WTC11 (cell line): ENCODE results near the gene EIF2S3. TPM values are rescaled to one million over a fixed set of nuclear protein-coding genes. Genes with fewer than 3 reads are reported as not detected.

ENCODE experiments used
- ATAC-seq: fragments of 200-7000 bp; cut with Tn5 transposase; 2 replicates; pipeline ENCODE4 v1.10.0; 2021; ENCODE audit warnings: mild to moderate bottlenecking, moderate library complexity
- CTCF ChIA-PET: fragments of 300-600 bp; sonication (Branson Sonifier 250); formaldehyde crosslinking; loops from one replicate; lab custom pipeline; 2021; ENCODE audit warnings: antibody characterized with exemption; lab: Charles Lee
- POLR2A ChIA-PET: fragments of 350-600 bp; sonication (Branson Sonifier 250); formaldehyde crosslinking; loops from one replicate; lab custom pipeline; 2021; ENCODE audit warnings: antibody characterized with exemption; lab: Charles Lee
- DNase-seq: peaks from one replicate; pipeline ENCODE4 v3.0.0; 2021; ENCODE audit warnings: low spot score
- H3K27ac Mint-ChIP-seq: 2 replicates; pipeline ENCODE4 v1.8.0; 2021; ENCODE audit warnings: mixed read lengths
- H3K27me3 Mint-ChIP-seq: 2 replicates; pipeline ENCODE4 v1.8.0; 2021; ENCODE audit warnings: low read depth, mild to moderate bottlenecking, moderate library complexity, mixed read lengths
- H3K36me3 Mint-ChIP-seq: 2 replicates; pipeline ENCODE4 v1.8.0; 2021; ENCODE audit warnings: mixed read lengths
- H3K4me1 Mint-ChIP-seq: 2 replicates; pipeline ENCODE4 v1.8.0; 2022; ENCODE audit warnings: mixed read lengths
- H3K4me3 Mint-ChIP-seq: 2 replicates; pipeline ENCODE4 v1.8.0; 2021; ENCODE audit warnings: mild to moderate bottlenecking, moderate library complexity, mixed read lengths
- H3K9me3 Mint-ChIP-seq: 2 replicates; pipeline ENCODE4 v1.8.0; 2021; ENCODE audit warnings: mixed read lengths
- AR ChIP-seq: fragments of 250-450 bp; sonication (Bioruptor Pico); IDR thresholded peaks from 2 replicates; pipeline ENCODE4 v1.9.0; 2021; ENCODE audit warnings: mild to moderate bottlenecking
- ARID4B ChIP-seq: sonication (generic); formaldehyde crosslinking; IDR thresholded peaks from 2 replicates; pipeline ENCODE4 v1.8.0; 2023; ENCODE audit warnings: missing genetic modification reagents, mild to moderate bottlenecking, borderline replicate concordance
- ATF6 ChIP-seq: sonication (generic); formaldehyde crosslinking; IDR thresholded peaks from 2 replicates; pipeline ENCODE4 v1.8.1; 2023; ENCODE audit warnings: mild to moderate bottlenecking, missing genetic modification reagents
- CREM ChIP-seq: sonication (generic); formaldehyde crosslinking; IDR thresholded peaks from 2 replicates; pipeline ENCODE4 v1.8.1; 2022; ENCODE audit warnings: mild to moderate bottlenecking, missing genetic modification reagents, moderate library complexity
- IRF1 ChIP-seq: sonication (generic); formaldehyde crosslinking; IDR thresholded peaks from 2 replicates; pipeline ENCODE4 v1.8.0; 2023; ENCODE audit warnings: missing genetic modification reagents
- NFATC4 ChIP-seq: fragments of 250-450 bp; sonication (Bioruptor Pico); IDR thresholded peaks from 2 replicates; pipeline ENCODE4 v1.9.0; 2021; ENCODE audit warnings: mild to moderate bottlenecking
- NFYB ChIP-seq: sonication (generic); formaldehyde crosslinking; conservative IDR thresholded peaks from 2 replicates; pipeline ENCODE4 v1.8.0; 2022; ENCODE audit warnings: low read depth, missing genetic modification reagents
- TCF7 ChIP-seq: sonication (generic); formaldehyde crosslinking; IDR thresholded peaks from 2 replicates; pipeline ENCODE4 v1.8.0; 2022; ENCODE audit warnings: mild to moderate bottlenecking, low read depth, missing genetic modification reagents, moderate library complexity
- TEAD4 ChIP-seq: sonication (generic); formaldehyde crosslinking; IDR thresholded peaks from 2 replicates; pipeline ENCODE4 v1.8.0; 2022; ENCODE audit warnings: mild to moderate bottlenecking, missing genetic modification reagents
- USF2 ChIP-seq: sonication (generic); formaldehyde crosslinking; IDR thresholded peaks from 2 replicates; pipeline ENCODE4 v1.8.1; 2023; ENCODE audit warnings: mild to moderate bottlenecking, missing genetic modification reagents, moderate library complexity
- ZMAT4 ChIP-seq: fragments of 250-450 bp; sonication (Bioruptor Pico); IDR thresholded peaks from 2 replicates; pipeline ENCODE4 v1.9.0; 2021; ENCODE audit warnings: mild to moderate bottlenecking
- ZNF425 ChIP-seq: fragments of 250-450 bp; sonication (Bioruptor Pico); conservative IDR thresholded peaks from 2 replicates; pipeline ENCODE4 v1.9.0; 2021; ENCODE audit warnings: mild to moderate bottlenecking
- total RNA-seq: library from RNA; stranded (reverse); gene quantifications from 3 replicates; pipeline ENCODE4 v1.2.3, GENCODE V29; 2021

Gene EIF2S3
- total RNA-seq, 1 experiment from 2014 or later: 299 TPM

- TF ChIP-seq ARID4B (CRISPR knock-in tag) (no peak), NFATC4 (CRISPR knock-in tag) (no peak), USF2 (no peak), TEAD4 (CRISPR knock-in tag) (no peak), IRF1 (CRISPR knock-in tag) (no peak), TCF7 (no peak), CREM (no peak)
Observed at GRCh38 chrX:24082447-24082846, 27.7 kb downstream of the EIF2S3 start (continued).

GRCh38 chrX:24085101-24085500 lies 30.3 kb downstream of the EIF2S3 start:
- H3K27ac Mint-ChIP-seq: no peak overlapping the region
- CTCF ChIA-PET: interaction anchor here (0.7 kb wide), 1 partner anchor 31 kb away, joined by 4 read pairs; the partner anchor contains the start of gene EIF2S3
- POLR2A ChIA-PET: no interaction called here

More at GRCh38 chrX:24085101-24085500, 30.3 kb downstream of the EIF2S3 start:
- Mint-ChIP-seq H3K4me1 (peaks cover 3% of the 10 kb centered on the region; the same call in 1 of the 2 replicates), H3K4me3 (no peak overlapping the region), H3K36me3 (no peaks in the 10 kb centered on the region), H3K9me3 (no peaks in the 10 kb centered on the region), H3K27me3 (no peaks in the 10 kb centered on the region)
- TF ChIP-seq NFYB (CRISPR knock-in tag): no peak
- no peak for TF ChIP-seq AR (CRISPR knock-in tag)
- TF ChIP-seq ZMAT4: no peak
- no peak for TF ChIP-seq ZNF425 (CRISPR knock-in tag)
- no peak for TF ChIP-seq ATF6 (CRISPR knock-in tag)
- DNase-seq (no peak), ATAC-seq (no peak)
